HEK293 (cell line): ENCODE data around the gene CLIP3.

ENCODE experiments used
- CTCF ChIA-PET: fragments of 350-600 bp; formaldehyde crosslinking; extraction: SDS; loops from one replicate; lab custom pipeline; 2021; ENCODE audit warnings: antibody characterized with exemption; lab: Yijun Ruan, JAX
- POLR2A ChIA-PET: fragments of 300-600 bp; formaldehyde crosslinking; extraction: SDS; loops from one replicate; lab custom pipeline; 2020; ENCODE audit warnings: antibody characterized with exemption, inconsistent platforms; lab: Yijun Ruan, JAX
- H3K27ac ChIP-seq: fragments of 200-500 bp; sonication (Bioruptor generic); 2 replicates; pipeline ENCODE4 v1.5.1; 2014; ENCODE audit warnings: low read depth, low read length, control low read depth, inconsistent platforms; ENCODE audit errors: extremely low read depth
- H3K36me3 ChIP-seq, 2 experiments: fragments of 200-500 bp in 1 of 2; sonication (Bioruptor generic) in 1 of 2; 1 replicate in 1 of 2; 2 replicates in 1 of 2; pipeline ENCODE4 v1.5.1; 2014 to 2017; ENCODE audit warnings: inconsistent platforms in 2 of 2, low read length in 2 of 2; ENCODE audit not compliant: control insufficient read depth in 2 of 2, insufficient read depth in 1 of 2
- H3K4me1 ChIP-seq: fragments of 200-500 bp; sonication (Bioruptor generic); 2 replicates; pipeline ENCODE4 v1.5.1; 2014; ENCODE audit warnings: mild to moderate bottlenecking, low read length, inconsistent platforms; ENCODE audit not compliant: control insufficient read depth, insufficient read depth
- H3K4me3 ChIP-seq: 2 replicates; pipeline ENCODE4 v1.5.1; 2011; ENCODE audit warnings: low read depth, mild to moderate bottlenecking, control low read depth, low read length, moderate library complexity
- H3K9me3 ChIP-seq: fragments of 200-500 bp; sonication (Bioruptor generic); 2 replicates; pipeline ENCODE4 v1.5.1; 2014; ENCODE audit warnings: low read depth, low read length, inconsistent platforms; ENCODE audit not compliant: control insufficient read depth, insufficient read depth
- EGR2 ChIP-seq: fragments of 450-650 bp; formaldehyde crosslinking; IDR thresholded peaks from 2 replicates; pipeline ENCODE4 v1.5.1; 2016; ENCODE audit warnings: low read depth, missing biosample characterization, missing genetic modification characterization
- GLI4 ChIP-seq: fragments of 450-650 bp; formaldehyde crosslinking; IDR thresholded peaks from 2 replicates; pipeline ENCODE4 v1.5.1; 2016; ENCODE audit warnings: missing biosample characterization, missing genetic modification characterization
- OSR2 ChIP-seq: fragments of 450-650 bp; formaldehyde crosslinking; IDR thresholded peaks from 2 replicates; pipeline ENCODE4 v1.5.1; 2016; ENCODE audit warnings: missing biosample characterization, missing genetic modification characterization
- ZBTB20 ChIP-seq: fragments of 450-650 bp; formaldehyde crosslinking; IDR thresholded peaks from 2 replicates; pipeline ENCODE4 v1.5.1; 2016; ENCODE audit warnings: missing biosample characterization, missing genetic modification characterization
- ZFHX2 ChIP-seq: fragments of 450-650 bp; formaldehyde crosslinking; conservative IDR thresholded peaks from 2 replicates; pipeline ENCODE4 v1.5.1; 2016; ENCODE audit warnings: missing biosample characterization, missing genetic modification characterization
- ZIC2 ChIP-seq: fragments of 450-650 bp; formaldehyde crosslinking; IDR thresholded peaks from 2 replicates; pipeline ENCODE4 v1.5.1; 2016; ENCODE audit warnings: missing biosample characterization, missing genetic modification characterization
- ZNF121 ChIP-seq: fragments of 450-650 bp; formaldehyde crosslinking; IDR thresholded peaks from 2 replicates; pipeline ENCODE4 v1.5.1; 2016; ENCODE audit warnings: missing biosample characterization, missing genetic modification characterization
- ZNF133 ChIP-seq: fragments of 450-650 bp; formaldehyde crosslinking; IDR thresholded peaks from 2 replicates; pipeline ENCODE4 v1.5.1; 2016; ENCODE audit warnings: missing biosample characterization, missing genetic modification characterization
- ZNF138 ChIP-seq: fragments of 450-650 bp; formaldehyde crosslinking; IDR thresholded peaks from 2 replicates; pipeline ENCODE4 v1.5.1; 2016; ENCODE audit warnings: missing biosample characterization, missing genetic modification characterization, borderline replicate concordance
- ZNF146 ChIP-seq: fragments of 450-650 bp; formaldehyde crosslinking; IDR thresholded peaks from 2 replicates; pipeline ENCODE4 v1.5.1; 2016; ENCODE audit warnings: missing biosample characterization, missing genetic modification characterization
- ZNF19 ChIP-seq: fragments of 450-650 bp; formaldehyde crosslinking; IDR thresholded peaks from 2 replicates; pipeline ENCODE4; 2016; ENCODE audit warnings: missing biosample characterization, missing genetic modification characterization, low read depth
- ZNF350 ChIP-seq: fragments of 450-650 bp; formaldehyde crosslinking; IDR thresholded peaks from 2 replicates; pipeline ENCODE4 v1.5.0; 2017; ENCODE audit warnings: missing biosample characterization, mild to moderate bottlenecking, missing genetic modification characterization
- ZNF366 ChIP-seq: fragments of 450-650 bp; formaldehyde crosslinking; conservative IDR thresholded peaks from 2 replicates; pipeline ENCODE4 v1.5.1; 2016; ENCODE audit warnings: missing biosample characterization, missing genetic modification characterization
- ZNF426 ChIP-seq: fragments of 450-650 bp; formaldehyde crosslinking; IDR thresholded peaks from 2 replicates; pipeline ENCODE4 v1.5.1; 2017; ENCODE audit warnings: missing biosample characterization, missing genetic modification characterization, mild to moderate bottlenecking, inconsistent platforms, moderate library complexity
- ZNF548 ChIP-seq: fragments of 450-650 bp; formaldehyde crosslinking; IDR thresholded peaks from 2 replicates; pipeline ENCODE4 v1.5.1; 2016; ENCODE audit warnings: missing biosample characterization, missing genetic modification characterization
- ZNF571 ChIP-seq: fragments of 450-650 bp; formaldehyde crosslinking; IDR thresholded peaks from 2 replicates; pipeline ENCODE4 v1.5.0; 2017; ENCODE audit warnings: missing biosample characterization, missing genetic modification characterization
- ZNF600 ChIP-seq: fragments of 450-650 bp; formaldehyde crosslinking; IDR thresholded peaks from 2 replicates; pipeline ENCODE4 v1.5.1; 2016; ENCODE audit warnings: missing biosample characterization, missing genetic modification characterization
- ZNF621 ChIP-seq: fragments of 450-650 bp; formaldehyde crosslinking; IDR thresholded peaks from 2 replicates; pipeline ENCODE4 v1.5.1; 2017; ENCODE audit warnings: missing biosample characterization, missing genetic modification characterization
- ZNF623 ChIP-seq: fragments of 450-650 bp; formaldehyde crosslinking; IDR thresholded peaks from 2 replicates; pipeline ENCODE4 v1.5.1; 2016; ENCODE audit warnings: missing biosample characterization, missing genetic modification characterization
- ZNF792 ChIP-seq: fragments of 450-650 bp; formaldehyde crosslinking; IDR thresholded peaks from 2 replicates; pipeline ENCODE4 v1.5.1; 2016; ENCODE audit warnings: missing biosample characterization, missing genetic modification characterization
- ZNF837 ChIP-seq: fragments of 450-650 bp; formaldehyde crosslinking; IDR thresholded peaks from 2 replicates; pipeline ENCODE4 v1.5.1; 2016; ENCODE audit warnings: missing biosample characterization, missing genetic modification characterization
- ZSCAN23 ChIP-seq: fragments of 450-650 bp; formaldehyde crosslinking; IDR thresholded peaks from 2 replicates; pipeline ENCODE4 v1.5.1; 2016; ENCODE audit warnings: missing biosample characterization, missing genetic modification characterization
- TF ChIP-seq, protein P1 (sequence below): fragments of 450-650 bp; formaldehyde crosslinking; IDR thresholded peaks from 2 replicates; pipeline ENCODE4 v1.5.0; 2017; ENCODE audit warnings: missing biosample characterization, missing genetic modification characterization, borderline replicate concordance
- TF ChIP-seq, protein P2 (sequence below): fragments of 450-650 bp; formaldehyde crosslinking; IDR thresholded peaks from 2 replicates; pipeline ENCODE4 v1.5.1; 2016; ENCODE audit warnings: missing biosample characterization, missing genetic modification characterization
- TF ChIP-seq, protein P3 (sequence below): fragments of 450-650 bp; formaldehyde crosslinking; IDR thresholded peaks from 2 replicates; pipeline ENCODE4 v1.5.1; 2017; ENCODE audit warnings: missing biosample characterization, missing genetic modification characterization
- TF ChIP-seq, protein P4 (sequence below): fragments of 450-650 bp; formaldehyde crosslinking; IDR thresholded peaks from 2 replicates; pipeline ENCODE4 v1.5.1; 2016; ENCODE audit warnings: missing biosample characterization, missing genetic modification characterization

Gene CLIP3

DNA sequence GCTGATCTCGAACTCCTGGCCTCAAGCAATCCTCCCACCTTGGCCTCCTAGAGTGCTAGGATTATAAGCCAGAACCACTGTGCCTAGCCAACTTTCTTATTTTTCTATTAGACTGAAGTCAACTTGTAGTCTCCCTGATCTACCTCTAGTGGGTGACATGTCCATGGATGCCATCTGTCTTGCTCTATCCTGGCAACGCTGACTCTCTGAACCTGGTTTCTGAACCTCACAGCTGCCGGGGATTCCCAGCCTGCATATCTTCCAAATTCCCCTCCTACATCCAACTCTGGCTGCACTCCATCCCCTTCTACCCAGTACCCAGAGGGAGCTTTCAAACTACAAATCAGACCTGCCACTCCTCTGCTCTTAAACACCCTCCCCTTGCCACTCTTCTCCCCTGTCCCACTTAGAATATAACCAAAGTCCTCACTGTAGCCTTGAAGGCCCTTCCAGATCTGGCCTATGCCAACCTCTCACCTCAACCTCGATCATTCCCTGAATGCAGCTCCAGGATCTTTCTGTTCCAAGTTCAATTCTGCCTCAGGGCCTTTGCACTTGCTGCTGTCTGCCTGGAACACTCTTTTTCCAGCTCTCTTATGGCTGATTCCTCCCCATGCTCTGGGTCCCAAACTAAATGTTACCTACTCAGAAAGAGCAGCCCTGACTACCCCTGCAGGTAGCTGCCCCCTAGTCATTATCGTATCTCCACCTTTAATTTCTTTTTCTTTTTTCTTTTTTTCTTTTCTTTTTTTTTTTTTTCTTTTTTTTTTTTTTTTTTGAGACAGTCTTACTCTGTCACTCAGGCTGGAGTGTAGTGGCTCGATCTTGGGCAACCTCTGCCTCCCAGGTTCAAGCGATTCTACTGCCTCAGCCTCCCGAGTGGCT is 2.2 kb downstream of the CLIP3 start (continued):
- no peak for TF ChIP-seq ZNF350 (tag by site-specific recombination)
- TF ChIP-seq, protein P1, sequence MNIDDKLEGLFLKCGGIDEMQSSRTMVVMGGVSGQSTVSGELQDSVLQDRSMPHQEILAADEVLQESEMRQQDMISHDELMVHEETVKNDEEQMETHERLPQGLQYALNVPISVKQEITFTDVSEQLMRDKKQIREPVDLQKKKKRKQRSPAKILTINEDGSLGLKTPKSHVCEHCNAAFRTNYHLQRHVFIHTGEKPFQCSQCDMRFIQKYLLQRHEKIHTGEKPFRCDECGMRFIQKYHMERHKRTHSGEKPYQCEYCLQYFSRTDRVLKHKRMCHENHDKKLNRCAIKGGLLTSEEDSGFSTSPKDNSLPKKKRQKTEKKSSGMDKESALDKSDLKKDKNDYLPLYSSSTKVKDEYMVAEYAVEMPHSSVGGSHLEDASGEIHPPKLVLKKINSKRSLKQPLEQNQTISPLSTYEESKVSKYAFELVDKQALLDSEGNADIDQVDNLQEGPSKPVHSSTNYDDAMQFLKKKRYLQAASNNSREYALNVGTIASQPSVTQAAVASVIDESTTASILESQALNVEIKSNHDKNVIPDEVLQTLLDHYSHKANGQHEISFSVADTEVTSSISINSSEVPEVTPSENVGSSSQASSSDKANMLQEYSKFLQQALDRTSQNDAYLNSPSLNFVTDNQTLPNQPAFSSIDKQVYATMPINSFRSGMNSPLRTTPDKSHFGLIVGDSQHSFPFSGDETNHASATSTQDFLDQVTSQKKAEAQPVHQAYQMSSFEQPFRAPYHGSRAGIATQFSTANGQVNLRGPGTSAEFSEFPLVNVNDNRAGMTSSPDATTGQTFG (tag by site-specific recombination), result no peak
- no peak for TF ChIP-seq ZNF426
- TF ChIP-seq ZNF19 (tag by site-specific recombination), result no peak
- TF ChIP-seq, protein P2, sequence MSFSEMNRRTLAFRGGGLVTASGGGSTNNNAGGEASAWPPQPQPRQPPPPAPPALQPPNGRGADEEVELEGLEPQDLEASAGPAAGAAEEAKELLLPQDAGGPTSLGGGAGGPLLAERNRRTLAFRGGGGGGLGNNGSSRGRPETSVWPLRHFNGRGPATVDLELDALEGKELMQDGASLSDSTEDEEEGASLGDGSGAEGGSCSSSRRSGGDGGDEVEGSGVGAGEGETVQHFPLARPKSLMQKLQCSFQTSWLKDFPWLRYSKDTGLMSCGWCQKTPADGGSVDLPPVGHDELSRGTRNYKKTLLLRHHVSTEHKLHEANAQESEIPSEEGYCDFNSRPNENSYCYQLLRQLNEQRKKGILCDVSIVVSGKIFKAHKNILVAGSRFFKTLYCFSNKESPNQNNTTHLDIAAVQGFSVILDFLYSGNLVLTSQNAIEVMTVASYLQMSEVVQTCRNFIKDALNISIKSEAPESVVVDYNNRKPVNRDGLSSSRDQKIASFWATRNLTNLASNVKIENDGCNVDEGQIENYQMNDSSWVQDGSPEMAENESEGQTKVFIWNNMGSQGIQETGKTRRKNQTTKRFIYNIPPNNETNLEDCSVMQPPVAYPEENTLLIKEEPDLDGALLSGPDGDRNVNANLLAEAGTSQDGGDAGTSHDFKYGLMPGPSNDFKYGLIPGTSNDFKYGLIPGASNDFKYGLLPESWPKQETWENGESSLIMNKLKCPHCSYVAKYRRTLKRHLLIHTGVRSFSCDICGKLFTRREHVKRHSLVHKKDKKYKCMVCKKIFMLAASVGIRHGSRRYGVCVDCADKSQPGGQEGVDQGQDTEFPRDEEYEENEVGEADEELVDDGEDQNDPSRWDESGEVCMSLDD (tag by site-specific recombination), result no peak
- TF ChIP-seq ZNF571 (tag by site-specific recombination), result no peak
- TF ChIP-seq GLI4 (tag by site-specific recombination), result no peak
- TF ChIP-seq ZNF623 (tag by site-specific recombination), result peak; percentile 100
- TF ChIP-seq, protein P3, sequence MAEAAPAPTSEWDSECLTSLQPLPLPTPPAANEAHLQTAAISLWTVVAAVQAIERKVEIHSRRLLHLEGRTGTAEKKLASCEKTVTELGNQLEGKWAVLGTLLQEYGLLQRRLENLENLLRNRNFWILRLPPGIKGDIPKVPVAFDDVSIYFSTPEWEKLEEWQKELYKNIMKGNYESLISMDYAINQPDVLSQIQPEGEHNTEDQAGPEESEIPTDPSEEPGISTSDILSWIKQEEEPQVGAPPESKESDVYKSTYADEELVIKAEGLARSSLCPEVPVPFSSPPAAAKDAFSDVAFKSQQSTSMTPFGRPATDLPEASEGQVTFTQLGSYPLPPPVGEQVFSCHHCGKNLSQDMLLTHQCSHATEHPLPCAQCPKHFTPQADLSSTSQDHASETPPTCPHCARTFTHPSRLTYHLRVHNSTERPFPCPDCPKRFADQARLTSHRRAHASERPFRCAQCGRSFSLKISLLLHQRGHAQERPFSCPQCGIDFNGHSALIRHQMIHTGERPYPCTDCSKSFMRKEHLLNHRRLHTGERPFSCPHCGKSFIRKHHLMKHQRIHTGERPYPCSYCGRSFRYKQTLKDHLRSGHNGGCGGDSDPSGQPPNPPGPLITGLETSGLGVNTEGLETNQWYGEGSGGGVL (tag by site-specific recombination), result no peak

DNA sequence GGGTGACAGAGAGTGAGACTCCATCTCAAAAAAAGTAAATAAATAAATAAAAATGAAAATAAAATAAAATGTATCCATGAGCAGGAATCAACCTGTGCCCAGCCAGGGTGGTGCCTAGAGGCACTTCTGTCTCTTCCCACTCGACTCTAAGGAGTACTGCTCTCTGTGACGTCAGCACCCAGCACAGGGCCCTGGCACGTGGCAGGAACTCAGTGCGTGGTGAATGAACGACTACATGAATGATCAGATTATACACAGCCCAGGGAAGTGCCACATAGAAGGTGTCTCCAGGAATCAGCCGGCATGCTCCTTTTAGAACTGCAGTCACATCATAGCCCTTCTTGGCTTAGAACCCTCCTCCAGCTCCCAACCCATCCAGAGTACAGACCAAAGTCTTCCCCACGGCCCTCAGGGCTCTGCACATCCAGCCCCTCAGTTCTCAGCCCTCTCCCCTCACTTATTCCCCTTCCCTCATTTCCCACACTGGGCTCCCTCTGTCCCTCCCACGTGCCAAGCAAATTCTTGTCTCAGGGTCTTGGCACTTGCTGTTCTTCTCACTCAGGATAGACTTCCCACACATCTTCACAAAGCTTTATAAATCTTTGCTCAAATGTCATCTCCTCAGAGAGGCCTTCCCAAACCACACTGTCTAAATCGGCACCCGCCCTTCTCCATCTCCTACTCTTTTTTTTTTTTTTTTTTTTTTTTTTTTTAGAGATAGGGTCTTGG is 4.2 kb downstream of the CLIP3 start:
- H3K4me3 ChIP-seq, result no peak overlapping the region
- ChIA-PET POLR2A (interaction anchor here (3.8 kb wide), 1 partner anchor 14 kb away, joined by 13 read pairs; the partner anchor contains the start of gene ALKBH6), CTCF (interaction anchor here (0.7 to 1.1 kb wide), 3 partner anchors 11 to 146 kb away, joined by 4 to 7 read pairs (median 4); partner anchors contain the start of gene ALKBH6)
- H3K4me1 ChIP-seq, result peaks cover 6% of the 10 kb centered on the region; the same call in 1 of the 2 replicates
- H3K36me3 ChIP-seq, result peaks cover 45 to 80% of the 10 kb centered on the region in 2 experiments
- no peaks in the 10 kb centered on the region for H3K9me3 ChIP-seq
- H3K27ac ChIP-seq, result peak overlapping the region; percentile 39; the same call in 1 of the 2 replicates
- no peak for TF ChIP-seq ZNF146 (tag by site-specific recombination)
- no peak for TF ChIP-seq ZNF138
- no peak for TF ChIP-seq ZNF621 (tag by site-specific recombination)
- no peak for TF ChIP-seq ZIC2 (tag by site-specific recombination)
- TF ChIP-seq ZNF548 (tag by site-specific recombination), result 0 out of 2 replicates have a peak, but pooled peaks have one; percentile 38
- TF ChIP-seq ZNF121 (tag by site-specific recombination), result no peak
- peak; percentile 52 for TF ChIP-seq ZFHX2
- TF ChIP-seq ZBTB20 (tag by site-specific recombination), result 0 out of 2 replicates have a peak, but pooled peaks have one; percentile 16
- no peak for TF ChIP-seq ZSCAN23 (tag by site-specific recombination)
- TF ChIP-seq ZNF366, result no peak
- no peak for TF ChIP-seq ZNF133 (tag by site-specific recombination)
- no peak for TF ChIP-seq OSR2 (tag by site-specific recombination)
- TF ChIP-seq ZNF837, result no peak
- TF ChIP-seq ZNF792, result no peak
- peak; percentile 68 for TF ChIP-seq EGR2 (tag by site-specific recombination)
- peak; percentile 26; the same call in 1 of the 2 replicates for TF ChIP-seq ZNF600 (tag by site-specific recombination)
- TF ChIP-seq, protein P4, sequence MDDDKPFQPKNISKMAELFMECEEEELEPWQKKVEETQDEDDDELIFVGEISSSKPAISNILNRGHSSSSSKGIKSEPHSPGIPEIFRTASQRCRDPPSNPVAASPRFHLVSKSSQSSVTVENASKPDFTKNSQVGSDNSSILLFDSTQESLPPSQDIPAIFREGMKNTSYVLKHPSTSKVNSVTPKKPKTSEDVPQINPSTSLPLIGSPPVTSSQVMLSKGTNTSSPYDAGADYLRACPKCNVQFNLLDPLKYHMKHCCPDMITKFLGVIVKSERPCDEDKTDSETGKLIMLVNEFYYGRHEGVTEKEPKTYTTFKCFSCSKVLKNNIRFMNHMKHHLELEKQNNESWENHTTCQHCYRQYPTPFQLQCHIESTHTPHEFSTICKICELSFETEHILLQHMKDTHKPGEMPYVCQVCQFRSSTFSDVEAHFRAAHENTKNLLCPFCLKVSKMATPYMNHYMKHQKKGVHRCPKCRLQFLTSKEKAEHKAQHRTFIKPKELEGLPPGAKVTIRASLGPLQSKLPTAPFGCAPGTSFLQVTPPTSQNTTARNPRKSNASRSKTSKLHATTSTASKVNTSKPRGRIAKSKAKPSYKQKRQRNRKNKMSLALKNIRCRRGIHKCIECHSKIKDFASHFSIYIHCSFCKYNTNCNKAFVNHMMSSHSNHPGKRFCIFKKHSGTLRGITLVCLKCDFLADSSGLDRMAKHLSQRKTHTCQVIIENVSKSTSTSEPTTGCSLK (tag by site-specific recombination), result no peak
